CD4-positive, CD25-positive, alpha-beta regulatory T cell (primary cell): Measurements from ENCODE around the gene HABP4. TPM values are rescaled to one million over a fixed set of nuclear protein-coding genes. Genes with fewer than 3 reads are reported as not detected.

ENCODE experiments used
- ATAC-seq, 2 donors: fragments of 150-1000 bp; cut with Tn5 transposase; one replicate each; pipeline ENCODE4 v1.10.0; 2021; ENCODE audit warnings: low read depth in 2 of 2, moderate number of reproducible peaks in 2 of 2, moderate library complexity in 1 of 2
- DNase-seq, 3 donors: peaks; one replicate each; pipeline versions ENCODE4 v3.0.0 to v3.0.0-alpha.2; 2012 to 2022; ENCODE audit warnings: mixed read lengths in 1 of 3
- H3K27ac ChIP-seq: one replicate; pipeline ENCODE4 v1.7.0; 2013; ENCODE audit warnings: mild to moderate bottlenecking, low read length; ENCODE audit not compliant: insufficient read depth, poor library complexity, severe bottlenecking
- H3K27me3 ChIP-seq: one replicate; pipeline ENCODE4 v1.7.0; 2013; ENCODE audit warnings: low read length; ENCODE audit not compliant: control insufficient read depth, insufficient read depth
- H3K36me3 ChIP-seq: one replicate; pipeline ENCODE4 v1.7.0; 2013; ENCODE audit warnings: mild to moderate bottlenecking, low read length, moderate library complexity; ENCODE audit not compliant: control insufficient read depth, insufficient read depth
- H3K4me1 ChIP-seq: 2 replicates; pipeline ENCODE4 v1.7.0; 2013; ENCODE audit warnings: mild to moderate bottlenecking, low read length; ENCODE audit not compliant: insufficient read depth, control insufficient read depth, poor library complexity, severe bottlenecking
- H3K4me3 ChIP-seq: one replicate; pipeline ENCODE4 v1.7.0; 2013; ENCODE audit warnings: low read depth, mild to moderate bottlenecking, low read length, moderate library complexity
- H3K9me3 ChIP-seq, 2 experiments: 1 replicate in 1 of 2; 2 replicates in 1 of 2; pipeline ENCODE4 v1.7.0; 2013; ENCODE audit warnings: low read length in 2 of 2, mild to moderate bottlenecking in 1 of 2, moderate library complexity in 1 of 2; ENCODE audit not compliant: control insufficient read depth in 2 of 2
- H3K27ac Mint-ChIP-seq, 3 donors: one replicate each; pipeline ENCODE4 v1.8.0; 2020 to 2022; ENCODE audit warnings: mild to moderate bottlenecking in 3 of 3, mixed read lengths in 3 of 3, moderate library complexity in 2 of 3
- H3K27me3 Mint-ChIP-seq: one replicate; pipeline ENCODE4 v1.8.0; 2022; ENCODE audit warnings: mild to moderate bottlenecking, mixed read lengths
- H3K36me3 Mint-ChIP-seq: one replicate; pipeline ENCODE4 v1.8.0; 2020; ENCODE audit warnings: mixed read lengths
- H3K4me1 Mint-ChIP-seq, 4 donors: one replicate each; pipeline ENCODE4 v1.8.0; 2020 to 2022; ENCODE audit warnings: mixed read lengths in 4 of 4, mild to moderate bottlenecking in 1 of 4
- H3K4me3 Mint-ChIP-seq, 4 donors: one replicate each; pipeline ENCODE4 v1.8.0; 2020 to 2022; ENCODE audit warnings: mild to moderate bottlenecking in 4 of 4, mixed read lengths in 4 of 4, moderate library complexity in 3 of 4
- H3K9me3 Mint-ChIP-seq, 7 donors: one replicate each; pipeline ENCODE4 v1.8.0; 2020 to 2022; ENCODE audit warnings: mixed read lengths in 7 of 7, mild to moderate bottlenecking in 3 of 7, moderate library complexity in 2 of 7
- polyA plus RNA-seq, 4 donors: library from polyadenylated mRNA; unstranded; fragments of 300-500 nt; fragmentation: Illumina TruSeq; gene quantifications; one replicate each; pipeline ENCODE4 v1.2.3, GENCODE V29; 2021
- total RNA-seq: library from RNA; stranded (reverse); gene quantifications from one replicate; pipeline ENCODE4 v1.2.3, GENCODE V29; 2022

The HABP4 gene
- total and polyA plus RNA-seq, 5 donors from 2014 or later: 19.8 to 25.5 (median 21.2) TPM

DNA sequence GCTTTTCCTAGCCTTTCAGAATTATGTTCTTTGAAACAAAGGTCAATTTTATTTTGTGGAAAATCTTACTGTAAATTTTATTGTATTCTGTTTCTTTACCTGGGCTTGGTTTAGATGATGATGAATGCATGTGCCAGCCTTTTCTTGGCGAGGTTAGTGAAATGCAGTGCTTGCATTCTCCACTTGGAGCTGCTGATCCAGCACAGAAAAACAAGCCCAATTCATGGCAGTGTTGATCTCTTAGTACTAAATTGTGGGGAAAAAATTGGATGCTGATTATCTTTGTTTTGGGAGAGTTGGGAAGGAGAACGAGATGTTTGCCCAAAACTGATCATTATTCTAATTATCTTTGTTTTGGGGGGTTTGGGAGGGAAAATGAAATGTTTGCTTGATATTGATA, 3.7 kb downstream of the HABP4 start:
- peak overlapping the region; percentile 7 for H3K4me3 ChIP-seq
- Mint-ChIP-seq H3K27ac (peak overlapping the region in 1 of 3 donors; percentile 73), H3K27me3 (peaks cover 4% of the 10 kb centered on the region), H3K4me3 (peak overlapping the region in 3 of 4 donors; percentile 17 to 75 (median 52)), H3K9me3 (no peaks in the 10 kb centered on the region), H3K4me1 (peaks cover 17 to 35% (median 28%) of the 10 kb centered on the region in 4 donors), H3K36me3 (peaks cover 4% of the 10 kb centered on the region)
- DNase-seq (peak in 1 of 3 donors; percentile 21), ATAC-seq (no peak)
- no peaks in the 10 kb centered on the region for H3K9me3 ChIP-seq
- peaks cover 4% of the 10 kb centered on the region for H3K36me3 ChIP-seq
- H3K4me1 ChIP-seq: peaks cover 27% of the 10 kb centered on the region
- no peaks in the 10 kb centered on the region for H3K27me3 ChIP-seq
- H3K27ac ChIP-seq: no peak overlapping the region

DNA sequence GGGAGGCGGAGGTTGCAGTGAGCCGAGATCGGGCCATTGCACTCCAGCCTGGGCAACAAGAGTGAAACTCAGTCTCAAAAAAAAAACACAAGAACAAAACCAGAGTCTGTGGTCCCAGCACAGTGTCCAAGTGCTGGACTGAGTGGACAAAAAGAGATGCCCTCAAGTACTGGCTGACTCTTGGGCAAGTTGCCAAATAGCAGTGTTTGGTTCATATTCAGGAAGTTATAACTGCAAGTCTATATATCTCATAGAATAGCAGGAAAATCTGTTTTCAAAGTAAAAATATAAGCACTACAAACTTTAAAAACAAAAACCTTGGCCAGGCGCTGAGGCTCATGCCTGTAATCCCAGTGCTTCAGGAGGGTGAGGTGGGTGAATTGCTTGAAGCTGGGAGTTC, 7.3 kb downstream of the HABP4 start:
- H3K27me3 ChIP-seq: no peaks in the 10 kb centered on the region
- H3K4me3 Mint-ChIP-seq: no peak overlapping the region
- H3K4me1 Mint-ChIP-seq: peaks cover 19 to 25% (median 21%) of the 10 kb centered on the region in 4 donors
- H3K4me3 ChIP-seq: no peak overlapping the region
- H3K9me3 ChIP-seq: no peaks in the 10 kb centered on the region
- no peaks in the 10 kb centered on the region for H3K27me3 Mint-ChIP-seq
- no peaks in the 10 kb centered on the region for H3K9me3 Mint-ChIP-seq
- H3K27ac ChIP-seq: no peak overlapping the region
- no peak for DNase-seq
- H3K36me3 Mint-ChIP-seq: peaks cover 23% of the 10 kb centered on the region
- peaks cover 3% of the 10 kb centered on the region for H3K4me1 ChIP-seq
- ATAC-seq: no peak
- peaks cover 17% of the 10 kb centered on the region for H3K36me3 ChIP-seq
- H3K27ac Mint-ChIP-seq: no peak overlapping the region

DNA sequence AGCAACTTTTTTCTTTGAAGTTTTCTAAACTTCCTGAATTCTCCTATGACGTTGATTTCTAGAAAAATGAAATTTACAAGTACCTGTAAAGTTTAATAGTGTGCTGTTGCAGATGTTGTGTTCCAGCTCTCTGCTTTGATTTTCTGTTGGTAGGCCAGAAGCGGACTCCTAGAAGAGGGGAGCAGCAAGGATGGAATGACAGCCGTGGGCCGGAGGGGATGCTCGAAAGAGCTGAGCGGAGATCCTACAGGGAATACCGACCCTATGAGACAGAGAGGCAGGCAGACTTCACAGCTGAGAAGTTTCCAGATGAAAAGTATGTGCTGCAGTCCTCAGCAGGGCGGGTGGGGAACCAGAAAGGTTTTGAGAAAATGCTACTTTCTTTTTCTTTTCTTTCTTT, 8.3 kb downstream of the HABP4 start:
- Histone ChIP-seq H3K36me3 (peaks cover 17% of the 10 kb centered on the region), H3K4me1 (no peaks in the 10 kb centered on the region), H3K4me3 (no peak overlapping the region), H3K9me3 (no peaks in the 10 kb centered on the region), H3K27ac (no peak overlapping the region), H3K27me3 (no peaks in the 10 kb centered on the region)
- DNase-seq (no peak), ATAC-seq (no peak)
- Mint-ChIP-seq H3K27ac (no peak overlapping the region), H3K9me3 (no peaks in the 10 kb centered on the region), H3K27me3 (no peaks in the 10 kb centered on the region), H3K4me1 (peaks cover 13 to 21% (median 16%) of the 10 kb centered on the region in 4 donors), H3K4me3 (no peak overlapping the region), H3K36me3 (peaks cover 23% of the 10 kb centered on the region)

DNA sequence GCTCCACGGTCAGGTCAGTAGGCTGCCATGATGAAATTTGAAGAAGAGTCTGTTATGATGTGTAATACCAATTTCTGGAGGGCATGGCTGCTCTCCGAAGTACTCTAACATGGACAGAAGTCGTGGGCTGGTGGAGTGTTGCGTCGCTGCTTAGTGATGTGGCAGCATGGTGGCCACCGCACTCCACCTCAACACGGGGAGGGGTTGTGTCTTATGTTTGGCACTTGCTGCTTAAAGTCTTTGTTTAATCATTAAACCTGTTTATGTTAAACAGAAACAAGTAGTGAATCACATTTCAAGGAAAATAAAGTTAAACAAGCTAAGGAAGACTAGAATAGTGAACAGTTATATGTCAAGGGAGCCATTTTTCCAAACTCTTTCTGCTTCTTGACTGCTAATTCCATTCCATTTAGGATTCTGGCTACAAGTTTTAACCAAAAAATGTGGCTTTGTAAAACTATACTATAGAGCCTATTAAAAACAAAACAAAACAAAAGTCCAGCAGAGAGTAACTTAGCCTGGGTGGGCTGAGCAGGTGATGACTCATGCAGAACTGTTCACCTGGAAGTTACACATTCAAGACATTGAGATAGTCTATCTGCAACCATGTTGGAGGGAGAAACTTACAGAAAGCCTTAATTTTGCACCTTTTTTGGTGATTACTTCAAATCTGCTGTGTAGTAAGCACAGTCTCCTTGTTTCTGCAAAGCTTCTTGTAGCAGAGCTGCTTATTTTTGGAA, 9.5 kb downstream of the HABP4 start:
- Mint-ChIP-seq H3K36me3 (peaks cover 25% of the 10 kb centered on the region), H3K9me3 (no peaks in the 10 kb centered on the region)
- H3K9me3 ChIP-seq: no peaks in the 10 kb centered on the region

DNA sequence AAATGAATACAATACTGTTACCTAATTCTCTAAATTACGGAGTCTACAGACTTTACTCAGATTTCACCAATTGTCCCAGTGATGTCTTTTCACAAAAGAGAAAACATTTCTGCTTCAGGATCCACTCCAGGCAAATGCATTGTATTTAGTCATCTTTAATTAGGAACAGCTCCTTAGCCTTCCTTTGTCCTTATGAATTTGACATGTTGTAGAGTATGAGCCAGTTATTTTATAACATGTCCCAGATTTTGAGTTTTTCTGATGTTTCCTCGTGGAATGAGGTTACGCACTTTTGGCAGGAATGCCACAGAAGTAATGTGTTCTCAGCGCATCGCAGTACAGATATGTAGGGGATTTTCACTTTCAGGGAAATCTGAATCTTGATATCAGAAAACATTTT, 10.5 kb downstream of the HABP4 start:
- DNase-seq (no peak), ATAC-seq (no peak)
- Mint-ChIP-seq H3K27me3 (no peaks in the 10 kb centered on the region), H3K9me3 (no peaks in the 10 kb centered on the region), H3K4me1 (peaks cover 5 to 13% (median 10%) of the 10 kb centered on the region in 4 donors), H3K36me3 (peaks cover 33% of the 10 kb centered on the region), H3K4me3 (no peak overlapping the region), H3K27ac (peak overlapping the region in 2 of 3 donors; percentile 20 to 41)
- Histone ChIP-seq H3K36me3 (peaks cover 22% of the 10 kb centered on the region), H3K9me3 (no peaks in the 10 kb centered on the region), H3K27me3 (no peaks in the 10 kb centered on the region), H3K27ac (no peak overlapping the region), H3K4me3 (no peak overlapping the region), H3K4me1 (no peaks in the 10 kb centered on the region)

More for the DNA sequence above, 9.5 kb downstream of the HABP4 start:
- H3K4me3 ChIP-seq: no peak overlapping the region
- Mint-ChIP-seq H3K27me3 (no peaks in the 10 kb centered on the region), H3K4me3 (no peak overlapping the region), H3K4me1 (peaks cover 5 to 13% (median 9%) of the 10 kb centered on the region in 4 donors), H3K27ac (peak overlapping the region in 2 of 3 donors; percentile 41 to 63)
- DNase-seq: no peak
- ATAC-seq: no peak
- H3K27ac ChIP-seq: no peak overlapping the region
- peaks cover 17% of the 10 kb centered on the region for H3K36me3 ChIP-seq
- no peaks in the 10 kb centered on the region for H3K27me3 ChIP-seq
- H3K4me1 ChIP-seq: no peaks in the 10 kb centered on the region

DNA sequence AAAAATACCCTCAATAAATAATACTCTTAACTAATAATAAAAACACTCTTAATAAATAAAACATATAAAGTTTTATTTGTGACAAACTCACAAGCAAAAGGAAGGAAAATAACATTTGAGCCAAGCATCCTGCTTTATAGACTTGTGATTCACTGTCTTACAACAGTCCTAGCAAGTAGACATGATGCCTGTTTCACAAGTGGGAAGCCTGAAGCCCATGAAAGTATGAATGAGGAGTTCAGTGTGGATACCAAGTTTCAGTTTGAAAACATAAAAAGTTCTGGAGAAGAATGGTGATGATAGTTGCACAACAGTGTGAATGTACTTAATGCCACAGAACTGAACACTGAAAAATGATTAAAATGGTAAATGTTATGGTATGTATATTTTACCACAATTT, 10.9 kb downstream of the HABP4 start:
- Mint-ChIP-seq H3K36me3 (peaks cover 37% of the 10 kb centered on the region), H3K27ac (peak overlapping the region in 1 of 3 donors; percentile 8), H3K27me3 (no peaks in the 10 kb centered on the region), H3K4me3 (no peak overlapping the region), H3K9me3 (no peaks in the 10 kb centered on the region), H3K4me1 (peaks cover 5 to 13% (median 10%) of the 10 kb centered on the region in 4 donors)
- DNase-seq (no peak), ATAC-seq (no peak)
- Histone ChIP-seq H3K27ac (no peak overlapping the region), H3K9me3 (no peaks in the 10 kb centered on the region), H3K4me3 (no peak overlapping the region), H3K36me3 (peaks cover 26% of the 10 kb centered on the region), H3K4me1 (no peaks in the 10 kb centered on the region), H3K27me3 (no peaks in the 10 kb centered on the region)

DNA sequence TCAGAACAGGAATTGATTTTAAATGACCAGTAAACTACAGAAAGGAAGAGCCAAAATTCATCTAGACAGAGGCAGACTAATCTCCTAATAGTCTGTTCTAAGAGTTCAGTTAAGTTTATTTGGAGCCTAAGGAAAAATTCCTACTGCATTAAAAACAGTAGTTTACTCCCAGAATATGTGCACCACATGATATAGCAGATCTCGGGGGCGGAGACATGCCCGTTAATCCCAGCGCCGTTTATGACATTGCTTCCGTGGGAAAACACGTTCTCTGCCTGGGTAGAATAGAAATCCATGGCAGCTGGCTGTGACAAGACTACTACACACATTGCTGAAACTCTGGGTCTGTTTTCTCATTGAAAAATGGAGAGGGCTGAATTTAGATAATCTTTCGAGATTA, 11.4 kb downstream of the HABP4 start:
- H3K4me3 Mint-ChIP-seq: no peak overlapping the region
- H3K4me3 ChIP-seq: no peak overlapping the region
- DNase-seq: no peak
- no peaks in the 10 kb centered on the region for H3K27me3 Mint-ChIP-seq
- H3K9me3 Mint-ChIP-seq: no peaks in the 10 kb centered on the region
- no peaks in the 10 kb centered on the region for H3K9me3 ChIP-seq
- peaks cover 30% of the 10 kb centered on the region for H3K36me3 ChIP-seq
- H3K36me3 Mint-ChIP-seq: peaks cover 39% of the 10 kb centered on the region
- no peak for ATAC-seq
- no peaks in the 10 kb centered on the region for H3K4me1 ChIP-seq
- H3K27ac Mint-ChIP-seq: peak overlapping the region in 1 of 3 donors; percentile 8
- H3K27ac ChIP-seq: no peak overlapping the region
- no peaks in the 10 kb centered on the region for H3K27me3 ChIP-seq
- H3K4me1 Mint-ChIP-seq: peaks cover 5 to 13% (median 10%) of the 10 kb centered on the region in 4 donors

DNA sequence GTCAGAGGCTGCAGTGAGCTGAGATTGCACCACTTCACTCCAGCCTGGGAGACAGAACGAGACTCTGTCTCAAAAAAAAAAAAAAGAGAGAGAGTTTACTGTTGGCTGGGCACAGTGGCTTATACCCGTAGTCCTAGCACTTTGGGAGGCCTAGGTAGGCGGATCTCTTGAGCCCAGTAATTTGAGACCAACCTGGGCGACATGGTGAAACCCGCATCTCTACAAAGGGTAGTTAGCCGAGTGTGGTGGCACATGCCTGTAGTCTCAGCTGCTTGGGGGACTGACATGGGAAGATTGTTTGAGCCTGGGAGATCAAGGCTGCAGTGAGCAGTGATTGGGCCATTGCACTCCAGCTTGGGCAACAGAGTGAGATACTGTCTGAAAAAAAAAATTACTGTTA, 12.6 kb downstream of the HABP4 start:
- Histone ChIP-seq H3K36me3 (peaks cover 35% of the 10 kb centered on the region), H3K27me3 (no peaks in the 10 kb centered on the region), H3K4me1 (no peaks in the 10 kb centered on the region), H3K9me3 (no peaks in the 10 kb centered on the region), H3K27ac (no peak overlapping the region), H3K4me3 (no peak overlapping the region)
- no peaks in the 10 kb centered on the region for H3K9me3 Mint-ChIP-seq
- DNase-seq (no peak), ATAC-seq (no peak)
- H3K4me1 Mint-ChIP-seq: peaks cover 5 to 13% (median 9%) of the 10 kb centered on the region in 4 donors
- H3K36me3 Mint-ChIP-seq: peaks cover 43% of the 10 kb centered on the region
- no peak overlapping the region for H3K4me3 Mint-ChIP-seq
- no peaks in the 10 kb centered on the region for H3K27me3 Mint-ChIP-seq
- H3K27ac Mint-ChIP-seq: no peak overlapping the region
